GM21723 (cell line): ENCODE results near the gene L1CAM.

Experiments
- ATAC-seq: cut with Tn5 transposase; IDR thresholded peaks from one replicate; pipeline ENCODE4 v1.9.1; 2021; ENCODE audit warnings: mild to moderate bottlenecking, moderate library complexity; ENCODE audit not compliant: unreplicated experiment

L1CAM gene

DNA sequence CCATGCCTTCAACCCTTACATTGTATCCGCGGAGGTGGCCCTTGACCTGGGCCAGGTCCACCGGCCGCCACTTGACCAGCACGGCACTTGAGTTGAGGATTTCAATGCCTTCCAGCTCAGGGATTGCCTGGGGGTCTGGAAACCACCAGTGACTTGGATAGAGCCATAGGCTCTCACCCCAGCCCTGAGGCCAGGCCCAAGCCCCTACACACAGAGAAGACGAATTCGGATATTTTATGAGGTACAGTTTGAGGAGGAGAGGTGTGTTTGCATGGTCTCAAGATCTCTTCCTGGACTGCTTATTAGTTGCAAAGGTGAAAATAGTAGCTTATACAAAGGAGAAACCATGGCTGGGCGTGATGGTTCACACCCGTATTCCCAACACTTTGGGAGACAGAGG lies 20.3 kb downstream of the L1CAM start:
- ATAC-seq = no peak

- no peak for ATAC-seq
These were observed 20.7 kb downstream of the L1CAM start for GRCh38 chrX:153865321-153865580.

- no peak for ATAC-seq
These were observed 21.2 kb downstream of the L1CAM start for GRCh38 chrX:153864561-153865320.

- ATAC-seq = no peak
These were observed 21.9 kb downstream of the L1CAM start for GRCh38 chrX:153864101-153864500.

GRCh38 chrX:153863251-153863991 lies 22.6 kb downstream of the L1CAM start:
- no peak for ATAC-seq

DNA sequence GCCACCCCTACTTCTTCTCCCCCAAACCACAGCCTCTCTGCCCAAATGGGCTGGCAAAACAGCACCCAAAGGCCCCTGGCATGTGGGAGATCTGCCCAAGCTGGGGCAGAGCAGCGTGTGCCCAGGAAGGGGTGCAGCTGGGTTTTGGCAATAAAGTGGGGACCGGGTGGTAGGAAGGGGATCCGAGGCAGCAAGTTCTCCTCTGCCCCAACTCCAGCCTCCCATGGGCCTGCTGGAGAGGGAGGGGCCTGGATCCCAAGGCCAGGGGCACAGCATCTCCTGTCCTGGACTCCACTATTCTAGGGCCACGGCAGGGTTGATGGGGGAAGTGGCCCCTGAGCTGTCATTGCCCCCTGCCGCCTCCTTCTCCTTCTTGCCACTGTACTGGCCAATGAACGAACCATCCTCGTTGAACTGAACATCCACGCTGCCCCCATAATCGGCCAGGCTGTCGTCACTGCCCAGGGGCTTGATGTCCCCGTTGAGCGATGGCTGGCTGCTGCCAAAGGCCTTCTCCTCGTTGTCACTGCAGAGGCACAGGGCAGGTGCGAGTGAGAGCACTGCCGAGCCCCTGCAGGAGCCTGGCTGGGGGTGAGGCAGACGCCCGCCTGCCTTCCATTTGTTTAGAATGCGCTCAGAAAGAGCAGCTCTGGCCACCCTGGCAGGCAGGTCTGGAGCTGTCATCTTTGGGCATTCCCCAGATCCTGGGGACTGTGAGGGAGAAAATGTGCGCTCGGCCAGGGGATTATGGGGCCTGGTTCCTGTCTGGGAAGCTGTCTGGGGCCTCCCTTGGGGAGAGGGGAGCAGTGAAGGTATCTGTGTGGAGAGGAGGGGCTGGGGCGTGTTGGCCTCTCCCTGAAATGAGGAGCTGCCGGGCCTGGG lies 23.4 kb downstream of the L1CAM start:
- ATAC-seq = no peak

- ATAC-seq = no peak
These were observed 24.2 kb downstream of the L1CAM start for GRCh38 chrX:153861733-153862310.

GRCh38 chrX:153861151-153861550 lies 24.8 kb downstream of the L1CAM start:
- ATAC-seq = no peak

- no peak for ATAC-seq
These were observed 28.5 kb downstream of the L1CAM start for GRCh38 chrX:153857348-153857903.

DNA sequence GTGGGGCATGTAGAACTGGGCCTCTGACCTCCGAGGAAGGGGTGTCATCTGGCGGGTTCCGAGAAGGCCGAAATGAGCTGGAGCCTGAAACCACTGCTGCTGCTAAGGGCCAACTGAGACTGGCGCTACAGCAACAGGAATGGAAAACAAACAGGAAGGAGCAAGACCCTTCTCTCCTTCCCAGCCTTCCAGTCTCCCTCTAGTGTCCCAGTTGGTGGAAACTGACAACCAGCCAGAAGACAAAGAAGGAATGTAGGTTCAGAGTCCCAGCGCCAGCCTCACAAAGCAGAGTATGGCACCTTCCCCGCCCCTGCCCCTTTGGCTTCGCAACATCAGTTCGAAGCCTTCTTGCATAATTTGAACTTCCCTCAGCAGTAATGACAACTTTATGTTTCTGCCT lies 31.3 kb downstream of the L1CAM start:
- no peak for ATAC-seq

DNA sequence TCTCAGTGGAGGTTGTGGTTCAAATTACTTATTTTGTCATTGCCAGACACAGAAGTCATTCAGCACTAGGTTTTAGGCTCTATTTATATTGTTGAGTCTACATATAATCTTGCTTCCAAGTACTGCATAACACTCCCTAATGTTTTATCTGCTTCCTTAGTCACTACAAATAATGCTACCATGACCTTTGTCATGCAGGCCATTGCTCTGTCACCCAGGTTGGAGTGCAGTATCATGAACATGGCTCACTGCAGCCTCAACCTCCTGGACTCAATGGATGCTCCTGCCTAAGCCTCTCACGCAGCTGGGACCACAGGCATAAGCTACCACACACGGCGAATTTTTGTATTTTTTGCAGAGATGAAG lies 32.1 kb downstream of the L1CAM start:
- ATAC-seq = no peak

- ATAC-seq = no peak
These were observed 32.6 kb downstream of the L1CAM start for GRCh38 chrX:153853180-153853901.

GRCh38 chrX:153851981-153852380 lies 34.0 kb downstream of the L1CAM start:
- no peak for ATAC-seq

GRCh38 chrX:153848325-153848724 lies 37.6 kb downstream of the L1CAM start:
- no peak for ATAC-seq

DNA sequence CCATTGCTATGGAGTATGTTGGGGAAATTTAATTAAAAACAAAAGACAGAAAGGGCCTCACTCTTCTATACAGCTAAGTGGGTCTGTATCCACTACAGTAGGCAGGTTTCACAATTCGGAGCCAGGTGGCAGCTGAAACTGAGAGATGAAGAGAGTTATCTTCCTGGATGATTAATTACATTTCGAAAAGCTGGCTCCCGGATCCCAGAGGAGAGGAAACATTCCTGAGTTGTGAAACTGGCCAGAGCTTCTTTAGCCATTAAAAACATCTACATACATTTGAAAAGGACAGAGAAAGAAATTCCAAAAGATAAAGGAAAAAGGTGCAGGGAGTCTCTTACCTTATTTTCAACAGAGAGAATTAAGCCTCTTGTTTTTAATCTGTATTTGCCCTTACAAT lies 40.1 kb downstream of the L1CAM start:
- no peak for ATAC-seq

DNA sequence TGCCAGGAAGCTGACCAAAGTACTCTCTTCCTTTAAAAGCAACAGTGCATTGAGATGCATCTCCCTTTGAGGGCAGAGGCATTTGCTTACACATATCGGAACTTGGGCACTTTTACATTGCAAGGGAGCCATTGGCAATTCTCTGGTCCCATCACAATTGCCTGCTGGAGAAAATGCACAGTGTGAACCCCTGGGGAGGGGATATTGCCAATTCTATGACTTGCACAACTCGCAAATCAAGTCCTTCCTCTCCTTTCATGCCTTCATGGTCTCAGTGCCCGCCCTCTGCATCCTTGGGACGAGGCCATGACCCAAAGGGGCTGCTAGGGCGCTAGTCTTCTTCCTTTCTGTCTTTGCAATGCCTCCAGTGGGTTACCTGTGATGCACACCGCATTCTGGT lies 40.8 kb downstream of the L1CAM start:
- ATAC-seq = no peak

DNA sequence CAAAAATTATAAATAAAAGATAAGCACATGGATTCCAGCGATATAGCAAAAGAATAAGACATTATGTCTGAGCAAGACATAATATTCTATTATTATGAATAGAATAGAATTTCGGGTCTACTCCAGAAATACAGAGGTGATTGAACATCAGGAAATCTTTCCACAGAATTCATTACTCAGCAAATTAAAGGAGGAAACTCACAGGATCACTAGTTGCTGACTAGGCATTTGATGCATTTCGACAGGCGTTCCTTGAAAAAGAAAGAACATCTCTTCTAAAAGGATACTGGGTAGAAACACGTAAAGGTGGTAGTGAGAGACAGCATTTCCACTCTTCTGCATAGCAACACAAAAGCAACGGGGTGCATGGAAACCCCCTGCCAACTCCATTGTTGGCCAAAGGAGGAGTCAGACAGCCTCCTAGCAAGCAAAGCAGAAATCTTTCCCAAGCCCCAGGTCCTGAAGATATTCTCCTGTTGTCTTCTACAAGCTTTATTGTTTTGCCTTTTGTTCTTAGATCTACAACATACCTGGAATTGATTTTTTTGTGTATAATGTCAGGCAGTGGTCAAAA lies 41.4 kb downstream of the L1CAM start:
- ATAC-seq = no peak

- no peak for ATAC-seq
These were observed 49.1 kb downstream of the L1CAM start for GRCh38 chrX:153836921-153837320.

- no peak for ATAC-seq
These were observed 53.2 kb downstream of the L1CAM start for GRCh38 chrX:153832728-153833127.
